ENCODE data around the gene ANO10. TPM values are rescaled to one million over a fixed set of nuclear protein-coding genes. Genes with fewer than 3 reads are reported as not detected.
A peak's percentile ranks its signal among the peaks of the same experiment; 100 is the strongest.

ANO10 gene
- total and polyA plus RNA-seq, 7 donors = 9.0 to 30.5 (median 16.8) TPM

- WGBS, 2 donors = 94 to 97% methylated on average over 11 of the region's 11 CpGs
- peak in 1 of 4 donors; percentile 3 for TF ChIP-seq POLR2AphosphoS5 (IDR thresholded peaks at IDR 0.05)
- TF ChIP-seq CTCF (IDR thresholded peaks at IDR 0.05) = no peak
- H3K4me1 ChIP-seq = peaks cover 0 to 20% (median 9%) of the 10 kb centered on the region in 4 donors
- H3K9me3 ChIP-seq = peaks cover 0 to 11% (median 7%) of the 10 kb centered on the region in 4 donors
- no peaks in the 10 kb centered on the region for H3K27me3 ChIP-seq
- H3K27ac ChIP-seq = no peak overlapping the region
- H3K4me3 ChIP-seq = no peak overlapping the region
- H3K36me3 ChIP-seq = peaks cover 22 to 78% (median 36%) of the 10 kb centered on the region in 4 donors
- DNase-seq = no peak
- intact Hi-C loops (cut with DNase I) = no loop called here
These were observed 273.5 kb downstream of the ANO10 start for GRCh38 chr3:43348350-43348749.

GRCh38 chr3:43347774-43348173 is 274.0 kb downstream of the ANO10 start:
- peaks cover 23 to 84% (median 41%) of the 10 kb centered on the region in 4 donors for H3K36me3 ChIP-seq
- TF ChIP-seq POLR2A (IDR thresholded peaks at IDR 0.05) (no peak), CTCF (IDR thresholded peaks at IDR 0.05) (no peak), POLR2AphosphoS5 (IDR thresholded peaks at IDR 0.05) (no peak), EP300 (IDR thresholded peaks at IDR 0.05) (no peak)
- 98% methylated on average over 20 of the region's 20 CpGs for WGBS, 2 donors

GRCh38 chr3:43346978-43347749 is 274.6 kb downstream of the ANO10 start:
- Histone ChIP-seq H3K9me3 (no peaks in the 10 kb centered on the region), H3K36me3 (peaks cover 23 to 90% (median 45%) of the 10 kb centered on the region in 4 donors), H3K27me3 (no peaks in the 10 kb centered on the region), H3K27ac (no peak overlapping the region), H3K4me1 (peaks cover 0 to 21% (median 10%) of the 10 kb centered on the region in 4 donors), H3K4me3 (no peak overlapping the region)
- TF ChIP-seq EP300 (IDR thresholded peaks at IDR 0.05) (no peak), CTCF (IDR thresholded peaks at IDR 0.05) (no peak), POLR2AphosphoS5 (IDR thresholded peaks at IDR 0.05) (no peak), POLR2A (IDR thresholded peaks at IDR 0.05) (no peak)
- DNase-seq = no peak
- WGBS, 2 donors = 86 to 93% methylated on average over 14 of the region's 14 CpGs
- intact Hi-C loops (cut with DNase I) = no loop called here

More at GRCh38 chr3:43347774-43348173, 274.0 kb downstream of the ANO10 start:
- intact Hi-C loops (cut with DNase I) = no loop called here
- Histone ChIP-seq H3K27ac (no peak overlapping the region), H3K27me3 (no peaks in the 10 kb centered on the region), H3K4me1 (peaks cover 0 to 21% (median 10%) of the 10 kb centered on the region in 4 donors), H3K4me3 (no peak overlapping the region), H3K9me3 (peaks cover 0 to 6% (median 3%) of the 10 kb centered on the region in 4 donors)
- no peak for DNase-seq

- intact Hi-C loops (cut with DNase I) = no loop called here
- no peak for DNase-seq
- H3K27me3 ChIP-seq = no peaks in the 10 kb centered on the region
- no peaks in the 10 kb centered on the region for H3K9me3 ChIP-seq
- H3K4me1 ChIP-seq = peaks cover 0 to 21% (median 10%) of the 10 kb centered on the region in 4 donors
- H3K27ac ChIP-seq = no peak overlapping the region
- no peak overlapping the region for H3K4me3 ChIP-seq
- no peak for TF ChIP-seq CTCF (IDR thresholded peaks at IDR 0.05)
- no peak for TF ChIP-seq EP300 (IDR thresholded peaks at IDR 0.05)
- no peak for TF ChIP-seq POLR2AphosphoS5 (IDR thresholded peaks at IDR 0.05)
- no peak for TF ChIP-seq POLR2A (IDR thresholded peaks at IDR 0.05)
- peaks cover 24 to 93% (median 53%) of the 10 kb centered on the region in 4 donors for H3K36me3 ChIP-seq
- WGBS, 2 donors = 86 to 92% methylated on average over 6 of the region's 6 CpGs
These were observed 275.9 kb downstream of the ANO10 start for GRCh38 chr3:43345877-43346276.
